Retinal pigment epithelial cell (primary cell): ENCODE results near the gene FMO4.
"Not testable (repeated sequence)": the region's sequence is repeated elsewhere in the genome, so short reads cannot be mapped to it uniquely, and the experiment has no call there.

Source experiments
- DNase-seq: peaks from one replicate; pipeline ENCODE4 v3.0.0-alpha.2; 2010; ENCODE audit warnings: low read depth
- H3K4me3 ChIP-seq: 2 replicates; pipeline ENCODE4 v1.5.1; 2011; ENCODE audit warnings: mild to moderate bottlenecking, low read length, control low read depth, moderate library complexity
- CTCF ChIP-seq: conservative IDR thresholded peaks from 2 replicates; pipeline ENCODE4 v1.5.1; 2011; ENCODE audit warnings: low read depth, low read length, control low read depth, inconsistent platforms

Gene FMO4

DNA sequence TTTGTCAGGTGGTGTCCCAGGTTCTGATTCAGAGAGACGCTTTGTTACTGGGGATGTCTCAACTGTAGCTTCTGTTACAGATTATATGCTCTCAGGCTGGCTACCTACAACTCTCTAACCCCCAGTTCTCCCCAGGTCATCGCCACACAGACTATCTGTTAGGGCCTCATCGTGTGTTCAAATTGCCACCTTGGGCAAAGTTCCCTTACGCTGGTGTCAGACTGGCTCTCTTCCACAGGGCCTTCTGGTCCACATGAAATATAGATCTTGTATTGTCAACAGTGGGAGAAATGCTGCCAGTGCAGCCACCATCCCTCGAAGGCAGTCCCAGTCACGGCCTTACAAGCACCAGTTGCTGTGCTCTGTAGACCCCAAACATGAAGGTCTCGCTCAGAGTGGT lies 15.3 kb downstream of the FMO4 start:
- no peak overlapping the region for H3K4me3 ChIP-seq
- no peak for DNase-seq
- no peak for TF ChIP-seq CTCF

DNA sequence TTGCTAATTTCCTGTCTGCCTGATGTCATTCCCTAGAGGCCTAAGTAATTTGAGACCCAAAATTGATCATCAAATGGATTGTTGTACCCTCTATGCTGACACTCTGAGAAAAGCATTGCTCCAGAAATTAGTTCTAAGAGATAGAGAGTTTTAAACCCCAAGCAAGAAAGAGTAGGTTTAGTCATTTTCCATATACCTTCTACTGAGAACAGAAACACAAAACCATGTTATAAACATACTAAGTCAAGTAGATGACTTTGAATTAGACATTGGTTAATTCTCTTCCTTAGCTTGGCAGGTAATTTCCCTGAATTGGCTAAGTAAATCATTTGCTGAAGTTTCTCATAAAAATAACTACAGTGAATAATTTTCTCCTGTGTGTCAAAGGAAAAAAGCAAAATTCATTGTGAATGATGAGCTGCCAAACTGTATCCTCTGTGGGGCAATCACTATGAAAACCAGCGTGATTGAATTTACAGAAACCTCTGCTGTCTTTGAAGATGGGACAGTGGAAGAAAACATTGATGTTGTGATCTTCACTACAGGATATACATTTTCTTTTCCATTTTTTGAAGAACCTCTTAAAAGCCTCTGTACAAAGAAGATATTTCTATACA lies 20.1 kb downstream of the FMO4 start:
- no peak for DNase-seq
- TF ChIP-seq CTCF, result no peak
- H3K4me3 ChIP-seq, result no peak overlapping the region

GRCh38 chr1:171335964-171336363 lies 22.0 kb downstream of the FMO4 start:
- TF ChIP-seq CTCF, result no peak
- no peak for DNase-seq
- H3K4me3 ChIP-seq, result no peak overlapping the region

- not testable (repeated sequence) for DNase-seq, H3K4me3 ChIP-seq
Measured at GRCh38 chr1:171339345-171339744, 25.4 kb downstream of the FMO4 start.

- no peak overlapping the region for H3K4me3 ChIP-seq
- TF ChIP-seq CTCF, result no peak
- DNase-seq, result no peak
Measured at GRCh38 chr1:171343727-171344472, 29.9 kb downstream of the FMO4 start.

DNA sequence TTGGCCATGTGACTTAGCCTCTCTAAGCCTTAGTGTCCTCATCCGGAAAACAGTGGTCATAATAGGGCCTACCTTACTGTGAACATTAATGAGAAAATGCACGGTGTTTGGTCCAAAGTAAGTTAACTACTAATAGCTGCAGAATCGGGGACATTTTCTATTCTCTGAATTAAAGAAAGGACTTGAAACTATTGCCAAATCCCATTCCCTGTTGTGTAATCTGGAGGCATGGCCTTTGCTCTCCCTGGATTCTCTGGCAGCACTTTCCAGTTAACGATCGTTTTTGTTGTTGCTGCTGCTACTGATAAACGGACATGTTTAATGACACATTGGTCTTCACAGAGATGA lies 30.5 kb downstream of the FMO4 start:
- TF ChIP-seq CTCF, result no peak
- no peak overlapping the region for H3K4me3 ChIP-seq
- no peak for DNase-seq

GRCh38 chr1:171345536-171345935 lies 31.6 kb downstream of the FMO4 start:
- DNase-seq, result no peak
- no peak for TF ChIP-seq CTCF

More at GRCh38 chr1:171345536-171345935, 31.6 kb downstream of the FMO4 start:
- H3K4me3 ChIP-seq, result no peak overlapping the region
